AG10803 (cell line): Measurements from ENCODE around the gene CTPS2.
"Not testable (repeated sequence)": the region's sequence is repeated elsewhere in the genome, so short reads cannot be mapped to it uniquely, and the experiment has no call there.

ENCODE experiments used
- DNase-seq: peaks from one replicate; pipeline ENCODE4 v3.0.0; 2010; ENCODE audit warnings: low read depth
- H3K4me3 ChIP-seq: 2 replicates; pipeline ENCODE4 v1.5.1; 2011; ENCODE audit warnings: mild to moderate bottlenecking, low read length, control low read depth
- CTCF ChIP-seq: conservative IDR thresholded peaks from 2 replicates; pipeline ENCODE4 v1.5.1; 2011; ENCODE audit warnings: mild to moderate bottlenecking, low read length, control low read depth, inconsistent platforms

CTPS2 gene

GRCh38 chrX:16589211-16589610, 123.3 kb downstream of the CTPS2 start:
- TF ChIP-seq CTCF, result no peak
- peak; percentile 64 for DNase-seq
- H3K4me3 ChIP-seq, result no peak overlapping the region

- H3K4me3 ChIP-seq, result no peak overlapping the region
- no peak for TF ChIP-seq CTCF
- no peak for DNase-seq
These were observed 124.2 kb downstream of the CTPS2 start for GRCh38 chrX:16588266-16588665.

GRCh38 chrX:16587836-16588235, 124.6 kb downstream of the CTPS2 start:
- DNase-seq, result peak; percentile 36
- TF ChIP-seq CTCF, result no peak
- no peak overlapping the region for H3K4me3 ChIP-seq

DNA sequence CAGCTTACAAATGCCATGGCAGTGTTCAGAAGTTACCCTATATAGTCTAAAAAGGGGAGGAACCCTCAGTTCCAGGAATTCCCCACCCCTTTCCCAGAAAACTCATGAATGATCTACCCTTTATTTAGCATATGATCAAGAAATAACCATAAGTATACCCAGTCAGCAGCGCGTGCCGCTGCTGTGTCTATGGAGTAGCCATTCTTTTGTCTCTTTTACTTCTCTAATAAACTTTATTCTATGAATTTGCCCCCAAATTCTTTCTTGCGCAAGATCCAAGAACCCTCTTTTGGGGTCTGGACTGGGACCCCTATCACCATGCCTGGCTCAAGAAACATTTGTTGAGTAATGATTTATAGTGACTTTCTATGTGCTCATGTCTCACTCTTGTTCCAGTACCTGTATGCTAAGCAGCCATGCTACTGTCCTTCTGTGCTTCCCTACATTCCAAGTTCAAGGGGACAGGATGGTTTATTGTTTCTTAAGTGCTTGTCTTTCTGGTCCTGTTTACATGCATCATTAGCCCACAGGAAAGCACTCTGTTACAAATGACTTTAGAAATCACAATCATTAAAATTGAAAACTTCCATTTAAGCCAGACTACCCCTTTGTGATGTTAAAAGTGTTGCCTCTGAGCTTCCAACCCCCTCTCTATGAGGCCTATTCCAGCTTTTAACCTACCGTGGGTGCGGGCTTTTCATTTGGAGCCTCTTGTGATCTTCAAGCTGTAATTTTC, 125.9 kb downstream of the CTPS2 start:
- DNase-seq, result no peak
- H3K4me3 ChIP-seq, result no peak overlapping the region
- TF ChIP-seq CTCF, result no peak

GRCh38 chrX:16585486-16586376, 126.7 kb downstream of the CTPS2 start:
- TF ChIP-seq CTCF, result no peak
- DNase-seq, result no peak
- H3K4me3 ChIP-seq, result no peak overlapping the region

DNA sequence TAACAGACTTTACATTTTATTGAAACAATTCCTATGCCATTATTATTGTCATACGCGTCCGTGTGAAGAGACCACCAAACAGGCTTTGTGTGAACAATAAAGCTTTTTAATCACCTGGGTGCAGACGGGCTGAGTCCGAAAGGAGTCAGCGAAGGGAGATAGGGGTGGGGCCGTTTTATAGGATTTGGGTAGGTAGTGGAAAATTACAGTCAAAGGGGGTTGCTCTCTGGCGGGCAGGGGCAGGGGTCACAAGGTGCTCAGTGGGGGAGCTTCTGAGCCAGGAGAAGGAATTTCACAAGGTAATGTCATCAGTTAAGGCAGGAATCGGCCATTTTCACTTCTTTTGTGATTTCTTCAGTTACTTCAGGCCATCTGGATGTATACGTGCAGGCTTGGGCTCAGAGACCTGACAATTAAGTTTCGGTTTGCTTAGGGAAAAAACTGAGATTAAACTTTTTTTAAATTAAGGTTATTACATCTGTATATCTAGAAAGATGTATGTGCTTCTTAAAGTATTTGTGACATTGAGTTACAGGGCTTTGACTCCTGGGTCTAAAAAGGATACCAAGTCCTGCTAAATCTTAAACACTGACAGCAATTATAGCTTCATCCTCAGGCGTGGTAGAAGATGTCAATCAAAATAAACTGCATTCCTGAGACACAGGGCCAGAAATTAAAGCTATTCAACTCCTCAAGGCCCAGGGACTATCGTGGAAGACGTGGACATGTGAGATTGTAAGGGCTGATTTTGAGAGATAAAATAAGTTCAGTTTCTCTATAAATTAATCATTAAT, 132.3 kb downstream of the CTPS2 start:
- not testable (repeated sequence) for DNase-seq, H3K4me3 ChIP-seq

GRCh38 chrX:16579517-16579916, 133.0 kb downstream of the CTPS2 start:
- no peak for DNase-seq
- TF ChIP-seq CTCF, result no peak
- no peak overlapping the region for H3K4me3 ChIP-seq
